GM12801 (cell line): ENCODE results near the gene CCDC137.

ENCODE experiments used
- TF ChIP-seq, protein P1 (sequence below): IDR thresholded peaks from one replicate; pipeline ENCODE4 v1.5.1; 2011; ENCODE audit warnings: control low read depth; ENCODE audit not compliant: insufficient read length; ENCODE audit errors: extremely low read depth

Gene CCDC137

DNA sequence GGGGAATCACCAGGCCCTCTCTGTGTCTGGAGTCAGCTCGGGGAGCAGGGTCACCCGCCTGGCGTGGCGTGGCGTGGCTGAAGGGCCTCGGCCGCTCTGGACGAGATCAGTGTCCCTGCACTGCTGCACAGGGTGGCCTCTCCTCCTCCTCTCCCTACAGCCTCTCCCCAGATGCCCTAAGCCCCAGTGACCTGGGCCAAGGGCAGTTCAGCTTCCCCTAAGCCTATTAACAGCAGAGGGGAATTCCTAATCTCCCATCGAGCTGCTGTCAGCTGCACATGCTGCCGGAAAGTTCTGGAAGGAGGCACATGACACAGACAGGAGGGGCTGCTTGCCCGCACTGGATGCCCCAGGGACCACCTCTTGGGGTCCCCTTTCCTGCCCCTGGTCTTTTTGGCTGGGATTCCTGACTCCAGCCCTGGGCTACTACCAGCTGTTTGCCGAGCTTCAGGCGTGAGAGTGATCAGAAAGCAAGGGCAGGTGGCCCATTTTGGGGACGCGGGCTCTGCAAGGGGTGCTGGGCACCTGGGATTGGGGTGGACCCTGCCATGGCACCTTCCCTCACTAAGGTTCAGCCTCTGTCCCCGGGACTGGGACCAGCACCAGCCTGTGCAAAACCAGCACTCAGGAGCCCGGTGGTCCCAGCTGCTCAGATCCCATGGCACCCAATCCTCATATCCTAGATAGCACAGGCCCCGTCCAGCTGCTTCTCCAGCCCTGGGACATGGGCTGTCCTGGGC, 11.0 kb upstream of the CCDC137 start:
- TF ChIP-seq, protein P1, sequence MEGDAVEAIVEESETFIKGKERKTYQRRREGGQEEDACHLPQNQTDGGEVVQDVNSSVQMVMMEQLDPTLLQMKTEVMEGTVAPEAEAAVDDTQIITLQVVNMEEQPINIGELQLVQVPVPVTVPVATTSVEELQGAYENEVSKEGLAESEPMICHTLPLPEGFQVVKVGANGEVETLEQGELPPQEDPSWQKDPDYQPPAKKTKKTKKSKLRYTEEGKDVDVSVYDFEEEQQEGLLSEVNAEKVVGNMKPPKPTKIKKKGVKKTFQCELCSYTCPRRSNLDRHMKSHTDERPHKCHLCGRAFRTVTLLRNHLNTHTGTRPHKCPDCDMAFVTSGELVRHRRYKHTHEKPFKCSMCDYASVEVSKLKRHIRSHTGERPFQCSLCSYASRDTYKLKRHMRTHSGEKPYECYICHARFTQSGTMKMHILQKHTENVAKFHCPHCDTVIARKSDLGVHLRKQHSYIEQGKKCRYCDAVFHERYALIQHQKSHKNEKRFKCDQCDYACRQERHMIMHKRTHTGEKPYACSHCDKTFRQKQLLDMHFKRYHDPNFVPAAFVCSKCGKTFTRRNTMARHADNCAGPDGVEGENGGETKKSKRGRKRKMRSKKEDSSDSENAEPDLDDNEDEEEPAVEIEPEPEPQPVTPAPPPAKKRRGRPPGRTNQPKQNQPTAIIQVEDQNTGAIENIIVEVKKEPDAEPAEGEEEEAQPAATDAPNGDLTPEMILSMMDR: no peak

DNA sequence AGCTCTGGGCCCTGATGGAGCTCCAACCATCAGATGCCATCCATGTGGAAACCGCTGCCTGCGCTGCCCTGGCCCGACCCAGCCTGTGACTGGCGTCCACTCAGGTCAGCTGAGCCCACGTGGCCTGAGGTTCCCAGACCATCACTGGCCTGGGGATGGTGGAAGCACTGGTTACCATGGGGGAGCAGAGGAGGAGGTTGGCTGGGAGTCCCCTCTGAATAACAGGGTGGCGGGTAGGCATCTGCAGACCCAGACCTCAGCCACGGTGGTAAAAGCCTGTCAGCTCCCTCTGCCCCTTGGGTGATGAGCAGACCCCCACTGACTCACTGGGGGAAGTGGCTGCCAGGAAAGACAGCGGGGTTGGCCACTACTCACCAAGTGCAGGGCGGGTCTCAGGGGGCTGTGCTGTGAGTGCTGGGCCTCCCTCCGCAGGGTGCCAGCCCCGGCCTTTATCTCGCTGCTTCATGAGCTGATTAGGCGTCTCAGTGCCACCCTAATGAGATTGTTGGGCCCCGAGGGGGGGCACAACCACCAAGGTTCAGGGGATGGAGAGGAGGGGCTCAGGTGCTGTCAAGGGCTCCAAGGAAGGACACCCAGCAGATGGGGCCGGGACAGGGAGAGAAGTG, 10.3 kb upstream of the CCDC137 start, which contains the start of gene PDE6G:
Gene PDE6G (minus strand): TSS at position 425 of the 626 bp plus-strand sequence. CDS start 3,237 bp downstream, outside the sequence.
- TF ChIP-seq, protein P1: no peak

DNA sequence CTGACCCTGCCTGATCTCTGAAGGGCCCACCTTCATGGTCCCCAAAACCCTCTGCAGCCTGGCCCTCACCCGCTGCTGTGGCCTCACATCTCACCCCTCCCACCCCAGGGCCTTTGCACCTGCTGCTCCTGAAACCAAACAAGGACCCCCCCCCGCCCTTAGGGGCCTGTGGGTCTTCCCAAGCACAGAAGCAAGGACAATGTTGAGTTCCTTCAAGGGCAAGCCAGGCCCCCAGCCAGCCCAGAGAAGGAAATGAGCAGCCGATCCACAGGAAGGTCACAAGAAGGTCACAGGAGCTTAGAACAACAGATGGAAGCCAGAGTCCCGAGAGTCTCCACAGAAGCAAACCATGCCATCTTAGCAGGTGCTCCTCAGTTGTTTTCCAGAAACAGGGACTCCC, 9.7 kb upstream of the CCDC137 start:
- TF ChIP-seq, protein P1: no peak

DNA sequence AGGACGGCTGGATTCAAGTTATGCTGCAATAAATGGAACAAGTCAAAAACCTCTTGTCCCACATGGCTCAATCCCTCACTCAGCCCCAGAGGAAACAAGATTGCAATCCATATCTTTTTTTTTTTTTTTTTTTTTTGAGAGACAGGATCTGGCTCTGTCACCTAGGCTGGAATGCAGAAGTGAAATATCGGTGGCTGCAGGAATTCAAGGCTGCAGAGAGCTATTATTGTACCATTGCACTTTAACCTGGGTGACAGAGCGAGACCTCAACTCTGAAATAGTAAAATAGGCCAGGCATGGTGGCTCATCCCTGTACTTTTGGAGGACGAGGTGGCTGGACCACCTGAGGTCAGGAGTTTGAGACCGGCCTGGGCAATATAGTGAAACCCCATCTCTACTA, 7.5 kb upstream of the CCDC137 start:
- TF ChIP-seq, protein P1: no peak

DNA sequence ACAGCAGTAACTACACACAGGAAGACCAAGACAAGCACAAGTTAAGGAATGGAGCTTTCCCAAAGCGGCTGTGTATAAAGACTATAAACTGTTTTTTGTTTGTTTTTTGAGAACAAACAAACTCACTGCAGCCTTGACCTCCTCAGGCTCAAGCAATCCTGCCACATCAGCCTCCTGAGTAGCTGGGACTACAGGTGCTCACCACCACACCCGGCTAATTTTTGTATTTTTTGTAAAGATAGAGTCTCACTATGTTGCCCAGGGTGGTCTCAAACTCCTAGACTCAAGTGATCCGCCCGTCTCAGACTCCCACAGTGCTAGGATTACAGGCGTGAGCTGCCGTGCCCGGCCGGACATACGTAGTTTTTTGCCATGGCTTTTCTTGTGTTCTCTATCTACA, 6.1 kb upstream of the CCDC137 start:
- TF ChIP-seq, protein P1: no peak

DNA sequence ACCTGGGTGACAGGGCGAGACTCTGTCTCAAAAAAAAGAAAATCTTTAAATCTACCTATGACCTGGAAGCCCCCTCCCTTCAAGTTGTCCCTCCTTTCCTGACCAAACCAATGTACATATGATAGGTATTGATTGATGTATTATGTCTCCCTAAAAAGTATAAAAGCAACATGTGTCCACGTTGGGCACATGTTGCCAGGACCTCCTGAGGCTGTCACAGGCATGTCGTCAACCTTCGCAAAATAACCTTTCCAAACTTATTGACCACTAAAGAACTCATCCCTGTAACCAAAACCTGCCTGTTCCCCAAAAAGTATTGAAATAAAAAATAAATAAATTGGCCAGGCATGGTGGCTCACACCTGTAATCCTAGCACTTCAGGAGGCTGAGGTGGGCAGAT, 4.5 kb upstream of the CCDC137 start:
- TF ChIP-seq, protein P1: no peak

DNA sequence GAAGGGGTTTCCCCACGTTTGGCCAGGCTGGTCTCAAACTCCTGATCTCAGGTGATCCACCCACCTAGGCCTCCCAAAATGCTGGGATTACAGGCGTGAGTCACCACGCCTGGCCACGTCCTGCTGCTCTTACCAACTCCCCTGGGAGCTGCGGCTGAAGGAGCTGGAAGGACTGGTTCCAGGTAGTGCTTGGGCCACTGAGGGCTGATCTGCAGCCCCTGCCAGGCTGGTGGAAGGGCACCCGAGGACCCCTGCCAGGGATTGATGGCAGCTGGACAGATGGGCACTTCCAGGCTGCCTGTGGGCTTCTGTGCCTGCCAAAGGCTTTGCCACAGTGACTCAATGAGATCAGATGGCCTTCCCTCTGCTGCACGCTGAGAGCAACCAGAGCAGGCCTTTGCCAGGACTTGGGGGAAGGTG, 2.5 kb upstream of the CCDC137 start:
- TF ChIP-seq, protein P1: no peak
